ENCODE data around the gene CXorf38.

The CXorf38 gene

DNA sequence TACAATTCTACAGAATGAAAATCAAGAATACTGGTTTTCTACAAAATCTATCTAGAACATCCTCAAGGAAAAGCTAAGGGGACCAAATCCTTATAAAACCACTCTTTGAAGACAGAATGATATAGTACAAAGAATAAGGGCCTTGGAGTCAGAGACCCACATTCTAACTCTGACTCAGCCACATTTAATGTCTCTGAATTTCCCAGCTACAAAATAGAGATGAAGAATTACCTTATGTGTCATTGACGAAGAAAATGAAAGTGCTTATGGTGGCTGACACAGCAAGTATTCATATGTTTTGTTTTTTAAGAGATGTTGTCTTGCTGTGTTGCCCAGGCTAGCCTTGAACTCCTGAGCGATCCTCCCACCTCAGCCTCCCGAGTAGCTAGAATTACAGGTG is 35.9 kb upstream of the CXorf38 start:
- no peak overlapping the region for H3K4me3 ChIP-seq (replicated peaks in 1 of 2; ENCODE audit: low read depth in 2 of 2, low read length in 2 of 2)
- TF ChIP-seq, protein P1, sequence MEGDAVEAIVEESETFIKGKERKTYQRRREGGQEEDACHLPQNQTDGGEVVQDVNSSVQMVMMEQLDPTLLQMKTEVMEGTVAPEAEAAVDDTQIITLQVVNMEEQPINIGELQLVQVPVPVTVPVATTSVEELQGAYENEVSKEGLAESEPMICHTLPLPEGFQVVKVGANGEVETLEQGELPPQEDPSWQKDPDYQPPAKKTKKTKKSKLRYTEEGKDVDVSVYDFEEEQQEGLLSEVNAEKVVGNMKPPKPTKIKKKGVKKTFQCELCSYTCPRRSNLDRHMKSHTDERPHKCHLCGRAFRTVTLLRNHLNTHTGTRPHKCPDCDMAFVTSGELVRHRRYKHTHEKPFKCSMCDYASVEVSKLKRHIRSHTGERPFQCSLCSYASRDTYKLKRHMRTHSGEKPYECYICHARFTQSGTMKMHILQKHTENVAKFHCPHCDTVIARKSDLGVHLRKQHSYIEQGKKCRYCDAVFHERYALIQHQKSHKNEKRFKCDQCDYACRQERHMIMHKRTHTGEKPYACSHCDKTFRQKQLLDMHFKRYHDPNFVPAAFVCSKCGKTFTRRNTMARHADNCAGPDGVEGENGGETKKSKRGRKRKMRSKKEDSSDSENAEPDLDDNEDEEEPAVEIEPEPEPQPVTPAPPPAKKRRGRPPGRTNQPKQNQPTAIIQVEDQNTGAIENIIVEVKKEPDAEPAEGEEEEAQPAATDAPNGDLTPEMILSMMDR (IDR thresholded peaks at IDR 0.05; ENCODE audit: low read depth, low read length), result no peak
- no peak for DNase-seq (ENCODE audit: low read depth in 2 of 2)

DNA sequence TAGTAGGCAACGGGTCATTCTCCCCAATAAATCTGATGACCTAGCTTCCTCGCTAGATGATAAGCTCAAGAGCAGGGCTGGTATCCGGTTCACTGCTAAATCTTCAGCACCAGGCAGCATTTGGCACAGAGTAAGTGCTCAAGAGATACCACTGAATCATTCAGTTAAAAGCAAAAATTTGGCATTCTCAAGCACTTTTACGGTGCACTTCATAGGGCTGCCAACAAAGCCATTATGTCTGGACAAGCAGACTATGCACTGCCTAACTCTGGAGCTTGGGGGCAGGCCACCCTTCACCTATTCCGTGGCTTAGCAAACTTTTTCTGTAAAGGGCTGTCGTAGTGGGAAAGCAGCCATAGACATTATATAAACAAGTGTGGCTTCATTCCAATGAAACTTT is 23.8 kb upstream of the CXorf38 start:
- TF ChIP-seq, protein P1 (IDR thresholded peaks at IDR 0.05; ENCODE audit: low read depth, low read length), result no peak
- peak in 1 of 2 donors; percentile 9 for DNase-seq (ENCODE audit: low read depth in 2 of 2)
- H3K4me3 ChIP-seq (replicated peaks in 1 of 2; ENCODE audit: low read depth in 2 of 2, low read length in 2 of 2), result no peak overlapping the region

DNA sequence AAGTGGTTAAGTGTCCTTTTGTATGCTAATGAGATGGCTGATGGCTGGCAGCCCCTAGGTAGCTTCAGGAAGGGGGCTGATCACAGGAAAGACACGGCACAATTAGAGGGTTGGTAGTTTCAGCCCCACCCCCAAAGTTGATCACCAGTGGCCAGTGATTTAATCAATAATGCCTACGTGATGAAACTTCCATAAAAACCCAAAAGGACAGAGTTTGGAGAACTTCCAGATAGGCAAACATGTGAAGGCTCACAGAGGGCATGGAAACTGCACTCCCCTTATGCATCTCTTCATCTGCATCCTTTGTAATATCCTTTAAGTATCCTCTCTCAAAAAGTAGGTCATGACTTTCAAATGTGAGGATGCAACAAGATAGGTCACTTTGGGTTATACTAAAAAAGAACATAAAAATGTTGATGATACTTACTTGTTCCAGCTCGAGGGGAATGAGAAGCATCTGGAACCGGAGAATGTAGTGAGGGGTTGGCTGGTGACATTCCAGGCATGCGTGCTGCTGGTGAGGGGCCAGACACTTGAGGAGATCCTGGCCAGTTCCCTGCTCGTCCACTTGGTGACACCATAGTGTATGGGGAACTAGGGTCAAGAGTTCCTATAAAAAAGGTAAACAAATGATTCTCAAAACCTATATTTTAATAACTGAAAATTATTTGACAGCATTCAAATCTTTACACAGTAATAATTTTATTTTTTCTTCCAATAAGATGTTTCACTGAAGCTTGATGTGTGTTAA is 16.7 kb upstream of the CXorf38 start:
- no peak overlapping the region for H3K4me3 ChIP-seq (replicated peaks in 1 of 2; ENCODE audit: low read depth in 2 of 2, low read length in 2 of 2)

DNA sequence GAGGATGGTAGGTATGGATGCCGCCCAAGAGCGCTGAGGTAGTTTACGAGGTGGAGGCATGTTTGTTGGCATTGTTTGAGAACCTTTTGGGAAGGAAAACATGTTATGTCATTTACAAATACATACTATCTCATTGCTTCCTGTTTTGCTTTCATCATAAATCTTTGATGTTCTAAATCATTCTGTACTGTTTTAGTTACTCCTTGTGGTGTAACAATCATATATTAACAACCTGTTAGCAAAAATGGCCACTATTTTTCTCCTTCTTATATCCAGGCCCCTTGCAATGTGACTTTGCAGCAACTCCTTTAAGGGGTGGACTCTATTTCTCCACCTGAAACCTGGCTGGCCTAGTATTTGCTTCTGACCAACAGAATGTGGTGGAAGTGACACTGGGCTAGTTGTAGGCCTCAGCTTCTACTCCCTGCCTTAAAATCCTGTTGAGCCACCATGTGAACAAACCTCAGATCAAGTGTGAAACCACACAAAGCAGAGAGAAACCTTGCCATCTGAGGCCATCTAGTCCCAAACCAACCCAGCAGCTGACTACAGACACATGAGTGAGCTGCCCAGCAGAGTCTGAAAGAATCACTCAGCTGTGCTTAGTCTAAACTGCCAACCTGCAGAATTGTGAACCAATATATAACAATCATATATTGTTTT is 15.8 kb upstream of the CXorf38 start:
- no peak for DNase-seq (ENCODE audit: low read depth in 2 of 2)
- no peak overlapping the region for H3K4me3 ChIP-seq (replicated peaks in 1 of 2; ENCODE audit: low read depth in 2 of 2, low read length in 2 of 2)
- TF ChIP-seq, protein P1 (IDR thresholded peaks at IDR 0.05; ENCODE audit: low read depth, low read length), result no peak

More for the DNA sequence above, 16.7 kb upstream of the CXorf38 start:
- TF ChIP-seq, protein P1 (IDR thresholded peaks at IDR 0.05; ENCODE audit: low read depth, low read length), result peak; percentile 43
- DNase-seq (ENCODE audit: low read depth in 2 of 2), result peak; percentile 35 to 53

DNA sequence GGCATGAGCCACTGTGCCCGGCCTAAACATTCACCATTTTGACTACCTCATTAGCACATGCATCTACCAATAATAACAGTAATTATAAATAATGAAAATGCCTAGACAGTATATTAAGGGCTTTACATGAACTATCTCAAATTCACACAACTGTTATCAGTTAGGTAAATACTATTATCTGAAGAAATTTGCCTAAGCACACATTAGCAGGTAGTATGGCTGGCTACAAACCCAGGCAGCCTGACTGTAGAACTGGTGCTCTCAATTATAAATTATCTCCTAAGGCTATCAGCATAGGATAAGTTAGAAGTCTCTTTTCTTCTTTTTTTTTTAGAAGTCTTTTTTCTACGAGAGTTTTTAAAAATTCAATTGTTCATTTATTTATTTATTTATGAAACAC is 14.1 kb upstream of the CXorf38 start:
- TF ChIP-seq, protein P1 (IDR thresholded peaks at IDR 0.05; ENCODE audit: low read depth, low read length), result no peak
- no peak overlapping the region for H3K4me3 ChIP-seq (replicated peaks in 1 of 2; ENCODE audit: low read depth in 2 of 2, low read length in 2 of 2)
- DNase-seq (ENCODE audit: low read depth in 2 of 2), result no peak

- TF ChIP-seq, protein P1 (IDR thresholded peaks at IDR 0.05; ENCODE audit: low read depth, low read length), result no peak
- no peak overlapping the region for H3K4me3 ChIP-seq (replicated peaks in 1 of 2; ENCODE audit: low read depth in 2 of 2, low read length in 2 of 2)
- no peak for DNase-seq (ENCODE audit: low read depth in 2 of 2)
These were observed 13.0 kb upstream of the CXorf38 start for GRCh38 chrX:40660381-40660780.
